IMR-90 (cell line): ENCODE measurements around the gene RXYLT1. TPM values are rescaled to one million over a fixed set of nuclear protein-coding genes. Genes with fewer than 3 reads are reported as not detected.
"Not testable (repeated sequence)": the region's sequence is repeated elsewhere in the genome, so short reads cannot be mapped to it uniquely, and the experiment has no call there.

Experiments used
- ATAC-seq: fragments of 200-7000 bp; cut with Tn5 transposase; 2 replicates; pipeline ENCODE4 v1.9.1; 2020; ENCODE audit warnings: low read depth, mild to moderate bottlenecking, moderate library complexity
- BruUV-seq: library from RNA; stranded (reverse); fragments of 400-500 nt; replicated peaks from 2 replicates; lab custom pipeline; 2021; lab: Mats Ljungman, UMichigan
- CTCF ChIA-PET: fragments of 300-600 bp; formaldehyde crosslinking; extraction: SDS; loops from one replicate; lab custom pipeline; 2021; ENCODE audit warnings: antibody characterized with exemption; lab: Yijun Ruan, JAX
- POLR2A ChIA-PET: fragments of 300-600 bp; sonication (Branson Sonifier 250); formaldehyde crosslinking; loops from one replicate; lab custom pipeline; 2022; ENCODE audit warnings: antibody characterized with exemption; ENCODE audit not compliant: unreplicated experiment; lab: Charles Lee
- DNase-seq: peaks from one replicate; pipeline ENCODE4 v3.0.0; 2013
- H2AFZ ChIP-seq: replicated peaks from 2 replicates; pipeline ENCODE3; 2013; ENCODE audit warnings: low read length, mild to moderate bottlenecking; ENCODE audit not compliant: poor library complexity
- H2AK5ac ChIP-seq: 2 replicates; pipeline ENCODE4 v1.6.1; 2013; ENCODE audit warnings: low read depth, low read length, inconsistent platforms
- H2AK9ac ChIP-seq: replicated peaks from 2 replicates; pipeline ENCODE3; 2013; ENCODE audit warnings: mild to moderate bottlenecking, low read depth, low read length, moderate library complexity; ENCODE audit not compliant: poor library complexity
- H2BK120ac ChIP-seq: 2 replicates; pipeline ENCODE4 v1.6.1; 2013; ENCODE audit warnings: low read depth, low read length, inconsistent platforms
- H2BK15ac ChIP-seq: 3 replicates; pipeline ENCODE4 v1.6.1; 2013; ENCODE audit warnings: low read depth, low read length, inconsistent platforms
- H2BK20ac ChIP-seq: 2 replicates; pipeline ENCODE4 v1.6.1; 2013; ENCODE audit warnings: low read depth, mild to moderate bottlenecking, inconsistent platforms, low read length, moderate library complexity
- H2BK5ac ChIP-seq: 2 replicates; pipeline ENCODE4 v1.6.1; 2013; ENCODE audit warnings: mild to moderate bottlenecking, low read depth, low read length, inconsistent platforms; ENCODE audit not compliant: poor library complexity, severe bottlenecking
- H3K14ac ChIP-seq: replicated peaks from 2 replicates; pipeline ENCODE4 v1.6.1; 2013; ENCODE audit warnings: low read depth, low read length, inconsistent platforms
- H3K18ac ChIP-seq: 2 replicates; pipeline ENCODE4 v1.6.1; 2013; ENCODE audit warnings: low read depth, low read length, control low read depth
- H3K23ac ChIP-seq: 2 replicates; pipeline ENCODE4 v1.6.1; 2013; ENCODE audit warnings: low read depth, low read length, inconsistent platforms
- H3K27ac ChIP-seq: 2 replicates; pipeline ENCODE4 v1.5.1; 2013; ENCODE audit warnings: mild to moderate bottlenecking, control low read depth, low read length; ENCODE audit not compliant: insufficient read depth
- H3K27me3 ChIP-seq: 2 replicates; pipeline ENCODE4 v1.6.1; 2013; ENCODE audit warnings: low read length; ENCODE audit not compliant: control insufficient read depth, insufficient read depth
- H3K36me3 ChIP-seq: 2 replicates; pipeline ENCODE4 v1.6.1; 2013; ENCODE audit warnings: low read length, mixed read lengths; ENCODE audit not compliant: control insufficient read depth, insufficient read depth
- H3K4ac ChIP-seq: 2 replicates; pipeline ENCODE4 v1.6.1; 2013; ENCODE audit warnings: low read depth, low read length, inconsistent platforms
- H3K4me1 ChIP-seq: 2 replicates; pipeline ENCODE4 v1.6.1; 2013; ENCODE audit warnings: low read length, mixed read lengths; ENCODE audit not compliant: control insufficient read depth, insufficient read depth
- H3K4me2 ChIP-seq: 2 replicates; pipeline ENCODE4 v1.6.1; 2013; ENCODE audit warnings: low read depth, mild to moderate bottlenecking, control low read depth, low read length, moderate library complexity
- H3K4me3 ChIP-seq: 2 replicates; pipeline ENCODE4 v1.5.1; 2013; ENCODE audit warnings: low read depth, mild to moderate bottlenecking, control low read depth, low read length, moderate library complexity; ENCODE audit not compliant: insufficient read depth
- H3K56ac ChIP-seq: 2 replicates; pipeline ENCODE4 v1.6.1; 2013; ENCODE audit warnings: low read length, inconsistent platforms; ENCODE audit not compliant: insufficient read depth; ENCODE audit errors: extremely low read depth
- H3K79me1 ChIP-seq, 2 experiments: 2 replicates each; pipeline ENCODE4 v1.6.1; 2013; ENCODE audit warnings: low read length in 2 of 2, inconsistent platforms in 1 of 2, low read depth in 1 of 2
- H3K9ac ChIP-seq: 2 replicates; pipeline ENCODE4 v1.6.1; 2013; ENCODE audit warnings: low read depth, low read length, control low read depth
- H3K9me1 ChIP-seq: 2 replicates; pipeline ENCODE4 v1.6.1; 2013; ENCODE audit warnings: low read length, inconsistent platforms; ENCODE audit not compliant: insufficient read depth
- H3K9me3 ChIP-seq: 2 replicates; pipeline ENCODE4 v1.6.1; 2013; ENCODE audit warnings: low read length; ENCODE audit not compliant: control insufficient read depth, insufficient read depth
- H4K20me1 ChIP-seq: 2 replicates; pipeline ENCODE4 v1.6.1; 2013; ENCODE audit warnings: low read length, inconsistent platforms; ENCODE audit not compliant: insufficient read depth
- H4K5ac ChIP-seq: 2 replicates; pipeline ENCODE4 v1.6.1; 2013; ENCODE audit warnings: mild to moderate bottlenecking, low read depth, low read length, control low read depth
- H4K8ac ChIP-seq, 2 experiments: 2 replicates each; pipeline ENCODE4 v1.6.1; 2013; ENCODE audit warnings: low read depth in 2 of 2, low read length in 2 of 2, control low read depth in 1 of 2, inconsistent platforms in 1 of 2
- H4K91ac ChIP-seq: 2 replicates; pipeline ENCODE4 v1.6.1; 2013; ENCODE audit warnings: low read depth, low read length, inconsistent platforms; ENCODE audit not compliant: insufficient read depth
- CHD1 ChIP-seq: IDR thresholded peaks from 2 replicates; pipeline ENCODE4 v1.6.1; 2012; ENCODE audit warnings: low read depth, low read length, improper control_type of control experiment
- MAFK ChIP-seq: IDR thresholded peaks from 2 replicates; pipeline ENCODE4 v1.6.1; 2012; ENCODE audit warnings: low read depth, low read length, improper control_type of control experiment
- WGBS, 2 experiments: methylation state at CpG; one replicate each; pipeline versions ENCODE4 v1.1.5 to v1.1.7; 2013; ENCODE audit warnings: missing lambda C conversion rate in 2 of 2; ENCODE audit not compliant: insufficient read length in 1 of 2; ENCODE audit errors: extremely low coverage in 2 of 2; 5-methylcytosine and 5-hydroxymethylcytosine counted together
- dilution Hi-C: fragments of 300-500 bp; cut with HindIII; formaldehyde crosslinking; loops from one replicate; pipeline ENCODE4 v1.14.3; 2018; ENCODE audit warnings: low sequenced_read_pairs; ENCODE audit not compliant: unreplicated experiment
- in situ Hi-C: fragments of 300-500 bp; cut with MboI; formaldehyde crosslinking; loops from 3 replicates; pipeline ENCODE4 v1.14.3; 2019; ENCODE audit warnings: low sequenced_read_pairs, inconsistent platforms, mixed read lengths
- intact Hi-C: fragments of 100-400 bp; cut with micrococcal nuclease; formaldehyde crosslinking; loops from 2 replicates; pipeline ENCODE4 v1.10.0; 2022
- polyA plus RNA-seq, 3 experiments: library from polyadenylated mRNA; depleted of rRNA; stranded (reverse); fragments of >200 nt; gene quantifications; 2 replicates each; pipeline ENCODE4 v1.2.3, GENCODE V29; 2012; ENCODE audit warnings: low replicate concordance in 1 of 3
- total RNA-seq: library from RNA; depleted of rRNA; stranded (reverse); fragments of >200 nt; gene quantifications from 2 replicates; pipeline ENCODE4 v1.2.3, GENCODE V29; 2012

RXYLT1 gene
- total and polyA plus RNA-seq, 2 of the 4 experiments (the other 2 are of a cell fraction): 9.0 to 9.5 TPM

GRCh38 chr12:63779498-63780481, at the start of gene RXYLT1 (continued):
- no peak for TF ChIP-seq MAFK
- no peak for TF ChIP-seq CHD1

GRCh38 chr12:63732779-63733178, 46.9 kb upstream of the RXYLT1 start:
- H3K23ac ChIP-seq, H3K27me3 ChIP-seq, H3K4me3 ChIP-seq, H2BK20ac ChIP-seq, H3K36me3 ChIP-seq, H2BK120ac ChIP-seq, H2AFZ ChIP-seq, H3K4ac ChIP-seq, H2AK9ac ChIP-seq, H3K14ac ChIP-seq, H3K56ac ChIP-seq, H3K9me3 ChIP-seq, H4K20me1 ChIP-seq, intact Hi-C loops, H3K4me1 ChIP-seq, H3K18ac ChIP-seq, H3K9me1 ChIP-seq, CTCF ChIA-PET, DNase-seq, H3K4me2 ChIP-seq, H2BK15ac ChIP-seq, H3K79me1 ChIP-seq, ATAC-seq, H3K9ac ChIP-seq, H4K8ac ChIP-seq, POLR2A ChIA-PET, H4K91ac ChIP-seq, H4K5ac ChIP-seq, H2AK5ac ChIP-seq, BruUV-seq, dilution Hi-C loops, H3K27ac ChIP-seq, in situ Hi-C loops, H2BK5ac ChIP-seq: not testable (repeated sequence)

GRCh38 chr12:63733585-63733984, 46.1 kb upstream of the RXYLT1 start:
- H2BK15ac ChIP-seq, POLR2A ChIA-PET, H4K8ac ChIP-seq, H4K5ac ChIP-seq, H2BK5ac ChIP-seq, ATAC-seq, H3K36me3 ChIP-seq, H3K4me2 ChIP-seq, intact Hi-C loops, H3K4ac ChIP-seq, H3K79me1 ChIP-seq, DNase-seq, H2AK5ac ChIP-seq, H3K4me1 ChIP-seq, dilution Hi-C loops, H3K9me3 ChIP-seq, H4K91ac ChIP-seq, H4K20me1 ChIP-seq, H2BK120ac ChIP-seq, H2BK20ac ChIP-seq, H3K14ac ChIP-seq, H3K27ac ChIP-seq, H3K4me3 ChIP-seq, H3K18ac ChIP-seq, H3K56ac ChIP-seq, H2AFZ ChIP-seq, CTCF ChIA-PET, H3K27me3 ChIP-seq, BruUV-seq, H2AK9ac ChIP-seq, in situ Hi-C loops, H3K9ac ChIP-seq, H3K23ac ChIP-seq, H3K9me1 ChIP-seq: not testable (repeated sequence)
- WGBS, 2 experiments: no CpG with 5 or more reads among the region's 3 CpGs
